ENCODE results near the gene PKN3.

DNA sequence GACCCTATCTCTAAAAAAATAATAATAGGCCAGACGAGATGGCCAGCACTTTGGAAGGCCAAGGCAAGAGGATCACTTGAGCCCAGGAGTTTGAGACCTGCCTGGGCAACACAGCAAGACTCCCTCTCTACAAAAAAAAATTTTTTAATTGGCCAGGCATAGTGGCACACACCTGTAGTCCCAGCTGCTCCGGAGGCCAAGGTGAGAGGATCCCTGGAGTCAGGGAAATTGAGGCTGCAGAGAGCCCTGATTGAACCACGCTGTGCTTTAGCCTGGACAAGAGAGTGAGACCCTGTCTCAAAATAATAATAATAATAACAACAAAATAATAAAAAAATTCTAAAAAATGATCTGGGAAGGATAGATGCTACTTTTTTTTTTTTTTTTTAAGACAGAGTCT lies 44.5 kb upstream of the PKN3 start:
- TF ChIP-seq, protein P1, sequence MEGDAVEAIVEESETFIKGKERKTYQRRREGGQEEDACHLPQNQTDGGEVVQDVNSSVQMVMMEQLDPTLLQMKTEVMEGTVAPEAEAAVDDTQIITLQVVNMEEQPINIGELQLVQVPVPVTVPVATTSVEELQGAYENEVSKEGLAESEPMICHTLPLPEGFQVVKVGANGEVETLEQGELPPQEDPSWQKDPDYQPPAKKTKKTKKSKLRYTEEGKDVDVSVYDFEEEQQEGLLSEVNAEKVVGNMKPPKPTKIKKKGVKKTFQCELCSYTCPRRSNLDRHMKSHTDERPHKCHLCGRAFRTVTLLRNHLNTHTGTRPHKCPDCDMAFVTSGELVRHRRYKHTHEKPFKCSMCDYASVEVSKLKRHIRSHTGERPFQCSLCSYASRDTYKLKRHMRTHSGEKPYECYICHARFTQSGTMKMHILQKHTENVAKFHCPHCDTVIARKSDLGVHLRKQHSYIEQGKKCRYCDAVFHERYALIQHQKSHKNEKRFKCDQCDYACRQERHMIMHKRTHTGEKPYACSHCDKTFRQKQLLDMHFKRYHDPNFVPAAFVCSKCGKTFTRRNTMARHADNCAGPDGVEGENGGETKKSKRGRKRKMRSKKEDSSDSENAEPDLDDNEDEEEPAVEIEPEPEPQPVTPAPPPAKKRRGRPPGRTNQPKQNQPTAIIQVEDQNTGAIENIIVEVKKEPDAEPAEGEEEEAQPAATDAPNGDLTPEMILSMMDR (IDR thresholded peaks at IDR 0.05), result no peak
- TF ChIP-seq EZH2 (IDR thresholded peaks at IDR 0.05), result no peak

All from neural progenitor cell (in vitro differentiated cells).